Thyroid gland (tissue), 4 donors: Measurements from ENCODE around the gene MED22. TPM values are rescaled to one million over a fixed set of nuclear protein-coding genes. Genes with fewer than 3 reads are reported as not detected.
A peak's percentile ranks its signal among the peaks of the same experiment; 100 is the strongest.

Experiments
- DNase-seq, 2 donors: peaks; one replicate each; pipeline ENCODE4 v3.0.0-alpha.2; 2019
- H3K27ac ChIP-seq, 3 donors: fragments of 200-600 bp; sonication (generic); 1 replicate in 2 of 3; 2 replicates in 1 of 3; pipeline ENCODE4 v1.5.1; 2016 to 2019; ENCODE audit warnings: mild to moderate bottlenecking in 1 of 3, moderate library complexity in 1 of 3
- H3K27me3 ChIP-seq: fragments of 200-600 bp; sonication (generic); one replicate; pipeline ENCODE4 v1.5.1; 2019
- H3K36me3 ChIP-seq, 2 donors: fragments of 200-600 bp; sonication (generic); one replicate each; pipeline ENCODE4 v1.5.1; 2016 to 2019
- H3K4me1 ChIP-seq, 2 donors: fragments of 200-600 bp; sonication (generic); one replicate each; pipeline ENCODE4 v1.5.1; 2017 to 2019
- H3K4me3 ChIP-seq, 3 donors: fragments of 200-600 bp; sonication (generic); replicated peaks in 1 of 3; 1 replicate in 2 of 3; 2 replicates in 1 of 3; pipeline ENCODE4 v1.5.1; 2016; ENCODE audit warnings: mild to moderate bottlenecking in 1 of 3
- H3K9me3 ChIP-seq: fragments of 200-600 bp; sonication (generic); one replicate; pipeline ENCODE4 v1.5.1; 2017
- POLR2A ChIP-seq, 2 donors: fragments of 450-650 bp; IDR thresholded peaks; one replicate each; pipeline ENCODE4 v1.6.1; 2017; ENCODE audit warnings: antibody characterized with exemption in 2 of 2, mild to moderate bottlenecking in 2 of 2, moderate library complexity in 1 of 2
- WGBS, 2 donors: methylation state at CpG; one replicate each; pipeline ENCODE4 v1.1.5; 2017; 5-methylcytosine and 5-hydroxymethylcytosine counted together
- intact Hi-C: fragments of 100-400 bp; cut with DNase I; formaldehyde crosslinking; loops from one replicate; pipeline ENCODE4 v1.15.1; 2023
- total RNA-seq, 4 donors: library from RNA; depleted of rRNA; stranded (reverse); fragments of >200 nt; gene quantifications; one replicate each; pipeline ENCODE4 v1.2.3, GENCODE V29; 2016
- TF ChIP-seq, protein P1 (sequence below), 6 experiments: fragments of 200-600 bp in 3 of 6; fragments of 450-650 bp in 3 of 6; sonication (generic) in 3 of 6; IDR thresholded peaks; one replicate each; pipeline ENCODE4 v1.5.1; 2016 to 2019; ENCODE audit warnings: antibody characterized with exemption in 6 of 6, mild to moderate bottlenecking in 2 of 6, inconsistent platforms in 1 of 6, moderate library complexity in 1 of 6

MED22 gene
- total RNA-seq, 4 donors from 2014 or later = 41.9 to 58.2 (median 48.6) TPM

DNA sequence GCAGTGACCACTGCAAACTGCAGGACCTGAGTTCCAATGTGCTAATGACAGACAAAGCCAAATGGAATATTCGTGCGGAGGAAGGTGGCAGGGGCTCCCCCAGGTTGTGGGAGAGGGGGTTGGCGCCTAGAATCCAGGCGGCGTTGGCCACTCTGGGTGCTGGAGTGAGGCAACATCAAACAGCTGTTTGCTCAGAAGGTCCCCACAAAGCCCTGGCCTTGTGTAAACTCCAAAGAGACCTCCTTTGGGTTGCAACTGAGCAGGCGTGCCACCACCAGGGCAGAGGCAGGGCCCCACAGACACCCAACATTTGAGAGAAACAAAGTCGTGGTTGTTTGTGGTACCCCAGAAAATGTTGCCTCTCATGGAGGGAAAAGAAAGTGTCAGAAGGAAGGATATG is 42.8 kb upstream of the MED22 start:
- Histone ChIP-seq H3K9me3 (no peaks in the 10 kb centered on the region), H3K27ac (no peak overlapping the region), H3K4me1 (peaks cover 0 to 15% of the 10 kb centered on the region in 2 donors), H3K27me3 (no peaks in the 10 kb centered on the region), H3K4me3 (no peak overlapping the region), H3K36me3 (no peaks in the 10 kb centered on the region)
- TF ChIP-seq POLR2A (IDR thresholded peaks at IDR 0.05) = no peak
- TF ChIP-seq, protein P1, sequence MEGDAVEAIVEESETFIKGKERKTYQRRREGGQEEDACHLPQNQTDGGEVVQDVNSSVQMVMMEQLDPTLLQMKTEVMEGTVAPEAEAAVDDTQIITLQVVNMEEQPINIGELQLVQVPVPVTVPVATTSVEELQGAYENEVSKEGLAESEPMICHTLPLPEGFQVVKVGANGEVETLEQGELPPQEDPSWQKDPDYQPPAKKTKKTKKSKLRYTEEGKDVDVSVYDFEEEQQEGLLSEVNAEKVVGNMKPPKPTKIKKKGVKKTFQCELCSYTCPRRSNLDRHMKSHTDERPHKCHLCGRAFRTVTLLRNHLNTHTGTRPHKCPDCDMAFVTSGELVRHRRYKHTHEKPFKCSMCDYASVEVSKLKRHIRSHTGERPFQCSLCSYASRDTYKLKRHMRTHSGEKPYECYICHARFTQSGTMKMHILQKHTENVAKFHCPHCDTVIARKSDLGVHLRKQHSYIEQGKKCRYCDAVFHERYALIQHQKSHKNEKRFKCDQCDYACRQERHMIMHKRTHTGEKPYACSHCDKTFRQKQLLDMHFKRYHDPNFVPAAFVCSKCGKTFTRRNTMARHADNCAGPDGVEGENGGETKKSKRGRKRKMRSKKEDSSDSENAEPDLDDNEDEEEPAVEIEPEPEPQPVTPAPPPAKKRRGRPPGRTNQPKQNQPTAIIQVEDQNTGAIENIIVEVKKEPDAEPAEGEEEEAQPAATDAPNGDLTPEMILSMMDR (IDR thresholded peaks at IDR 0.05) = no peak
- no peak for DNase-seq
- WGBS, 2 donors = 85 to 87% methylated on average over 7 of the region's 7 CpGs
- intact Hi-C loops = no loop called here

GRCh38 chr9:133389562-133389961 is 41.6 kb upstream of the MED22 start:
- DNase-seq = no peak
- intact Hi-C loops = no loop called here
- WGBS, 2 donors = 66 to 82% methylated on average over 11 to 13 of the region's 13 CpGs

DNA sequence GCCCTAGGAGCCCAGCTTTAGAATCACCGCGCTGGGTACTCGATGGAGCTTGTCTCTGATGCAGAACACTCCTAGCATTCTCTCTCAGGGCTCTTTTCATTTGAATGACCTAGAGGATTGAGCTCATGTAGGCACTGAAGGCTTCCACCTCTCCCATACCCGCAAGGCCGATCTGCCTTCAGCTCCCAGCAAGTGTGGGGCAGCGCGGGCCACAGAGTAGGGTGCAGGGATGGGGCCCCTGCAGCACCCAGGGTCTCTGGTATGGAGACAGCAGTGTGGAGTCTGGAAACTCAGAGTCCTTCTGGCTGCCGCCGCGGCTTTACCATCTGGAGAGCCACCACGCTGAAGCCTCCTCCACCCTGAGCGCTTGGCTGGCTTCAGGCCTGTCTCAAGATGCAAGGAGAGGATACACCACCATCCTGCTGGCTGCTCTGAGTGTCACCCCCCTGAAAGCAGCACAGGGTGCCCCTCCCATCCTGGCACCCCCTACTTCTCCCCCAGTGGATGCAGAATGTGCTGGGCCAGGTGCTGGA is 41.2 kb upstream of the MED22 start:
- Histone ChIP-seq H3K9me3 (no peaks in the 10 kb centered on the region), H3K27me3 (no peaks in the 10 kb centered on the region), H3K4me1 (peaks cover 0 to 15% of the 10 kb centered on the region in 2 donors), H3K4me3 (no peak overlapping the region), H3K27ac (no peak overlapping the region), H3K36me3 (no peaks in the 10 kb centered on the region)
- TF ChIP-seq POLR2A (IDR thresholded peaks at IDR 0.05) = no peak
- TF ChIP-seq, protein P1 (IDR thresholded peaks at IDR 0.05) = no peak
- intact Hi-C loops = no loop called here
- 79 to 84% methylated on average over 7 to 8 of the region's 12 CpGs for WGBS, 2 donors
- no peak for DNase-seq

More at GRCh38 chr9:133389562-133389961, 41.6 kb upstream of the MED22 start:
- no peaks in the 10 kb centered on the region for H3K27me3 ChIP-seq
- no peaks in the 10 kb centered on the region for H3K9me3 ChIP-seq
- no peaks in the 10 kb centered on the region for H3K36me3 ChIP-seq
- H3K4me1 ChIP-seq = peaks cover 0 to 15% of the 10 kb centered on the region in 2 donors
- no peak for TF ChIP-seq POLR2A (IDR thresholded peaks at IDR 0.05)
- TF ChIP-seq, protein P1 (IDR thresholded peaks at IDR 0.05) = no peak
- no peak overlapping the region for H3K27ac ChIP-seq
- no peak overlapping the region for H3K4me3 ChIP-seq

DNA sequence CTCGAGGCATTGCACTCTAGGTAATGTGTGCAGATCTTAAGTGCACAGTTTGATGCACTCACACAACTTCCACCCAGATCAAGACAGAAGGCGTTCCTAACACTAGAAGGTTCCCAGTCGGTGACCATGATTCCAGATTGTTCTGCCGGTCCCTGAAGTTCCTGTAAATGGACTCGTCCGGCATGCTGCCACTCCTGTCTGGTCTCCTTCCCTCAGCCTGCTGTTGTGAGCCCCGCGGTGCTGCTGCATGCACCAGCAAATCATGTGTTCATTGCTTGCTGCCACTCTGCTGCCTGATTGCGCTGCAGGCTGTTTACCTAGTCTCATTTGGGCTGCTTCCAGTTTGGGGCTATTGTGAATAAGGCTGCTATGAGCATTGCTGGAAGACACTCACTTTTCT is 39.7 kb upstream of the MED22 start:
- Histone ChIP-seq H3K9me3 (no peaks in the 10 kb centered on the region), H3K4me1 (peaks cover 0 to 15% of the 10 kb centered on the region in 2 donors), H3K27me3 (no peaks in the 10 kb centered on the region), H3K4me3 (no peak overlapping the region), H3K36me3 (no peaks in the 10 kb centered on the region), H3K27ac (peak overlapping the region in 1 of 3 donors; percentile 6)
- intact Hi-C loops = no loop called here
- TF ChIP-seq, protein P1 (IDR thresholded peaks at IDR 0.05) = no peak
- no peak for TF ChIP-seq POLR2A (IDR thresholded peaks at IDR 0.05)
- DNase-seq = peak; percentile 69 to 76
- WGBS, 2 donors = 45 to 59% methylated on average over 9 of the region's 9 CpGs

- H3K4me3 ChIP-seq = no peak overlapping the region
- no peak for DNase-seq
- TF ChIP-seq, protein P1 (IDR thresholded peaks at IDR 0.05) = no peak
- no peak for TF ChIP-seq POLR2A (IDR thresholded peaks at IDR 0.05)
- H3K27me3 ChIP-seq = no peaks in the 10 kb centered on the region
- H3K27ac ChIP-seq = no peak overlapping the region
- H3K4me1 ChIP-seq = peaks cover 0 to 15% of the 10 kb centered on the region in 2 donors
- WGBS, 2 donors = 89 to 93% methylated on average over 12 to 13 of the region's 13 CpGs
- H3K36me3 ChIP-seq = no peaks in the 10 kb centered on the region
- intact Hi-C loops = no loop called here
- H3K9me3 ChIP-seq = no peaks in the 10 kb centered on the region
Measured at GRCh38 chr9:133386338-133386737, 38.4 kb upstream of the MED22 start.
